ENCODE measurements around the gene CELSR2.

The CELSR2 gene

GRCh38 chr1:109213345-109213823 is 36.0 kb upstream of the CELSR2 start:
- Histone ChIP-seq H3K4me2 (ENCODE audit: insufficient read depth, low read length) (peak overlapping the region; percentile 90), H3K36me3 (ENCODE audit: insufficient read depth, low read length) (peaks cover 22% of the 10 kb centered on the region), H3K9me3 (ENCODE audit: insufficient read depth, low read length, severe bottlenecking) (no peaks in the 10 kb centered on the region), H4K20me1 (ENCODE audit: insufficient read depth, low read length) (peaks cover 20% of the 10 kb centered on the region), H3K4me1 (ENCODE audit: insufficient read depth, low read length) (peaks cover 32% of the 10 kb centered on the region), H3K27ac (ENCODE audit: low read length) (peak overlapping the region; percentile 85), H2AFZ (ENCODE audit: low read depth, low read length) (peak overlapping the region; percentile 90), H3K79me2 (ENCODE audit: insufficient read depth, low read length) (peaks cover 43% of the 10 kb centered on the region), H3K9ac (ENCODE audit: low read depth, low read length) (peak overlapping the region; percentile 63), H3K27me3 (ENCODE audit: insufficient read depth, low read length, poor library complexity) (no peaks in the 10 kb centered on the region), H3K4me3 (ENCODE audit: low read depth in 1 of 2, low read length in 2 of 2) (peak overlapping the region in 1 of 2 experiments; percentile 80; a peak in 3 of 4 replicates)
- peak; percentile 84; the same call in 2 of the 3 replicates for ATAC-seq (ENCODE audit: insufficient read depth, low read depth)
- no peak for DNase-seq
- no peak for TF ChIP-seq EZH2 (IDR thresholded peaks at IDR 0.05; ENCODE audit: borderline replicate concordance, low read depth, low read length, severe bottlenecking)
- no peak for TF ChIP-seq CTCF (IDR thresholded peaks at IDR 0.05; ENCODE audit: borderline replicate concordance, extremely low read depth, low read length, poor library complexity, severe bottlenecking)

GRCh38 chr1:109213824-109214693 is 35.3 kb upstream of the CELSR2 start, which contains the start of gene SARS1:
Gene SARS1, plus strand, starts transcription at chr1:109213918. Its CDS starts 75 bp downstream, at chr1:109213993.
- Histone ChIP-seq H3K9me3 (ENCODE audit: insufficient read depth, low read length, severe bottlenecking) (no peaks in the 10 kb centered on the region), H3K4me1 (ENCODE audit: insufficient read depth, low read length) (peaks cover 32% of the 10 kb centered on the region), H4K20me1 (ENCODE audit: insufficient read depth, low read length) (peaks cover 24% of the 10 kb centered on the region), H3K27me3 (ENCODE audit: insufficient read depth, low read length, poor library complexity) (no peaks in the 10 kb centered on the region), H3K36me3 (ENCODE audit: insufficient read depth, low read length) (peaks cover 24% of the 10 kb centered on the region), H3K4me2 (ENCODE audit: insufficient read depth, low read length) (peak within 1 kb of the TSS; percentile 90), H3K9ac (ENCODE audit: low read depth, low read length) (peak within 1 kb of the TSS; percentile 63), H2AFZ (ENCODE audit: low read depth, low read length) (peak within 1 kb of the TSS; percentile 95), H3K79me2 (ENCODE audit: insufficient read depth, low read length) (peaks cover 48% of the 10 kb centered on the region), H3K27ac (ENCODE audit: low read length) (peak within 1 kb of the TSS; percentile 85), H3K4me3 (ENCODE audit: low read depth in 1 of 2, low read length in 2 of 2) (peak within 1 kb of the TSS; percentile 57 to 80; a peak in 3 of 4 replicates)
- TF ChIP-seq CTCF (IDR thresholded peaks at IDR 0.05; ENCODE audit: borderline replicate concordance, extremely low read depth, low read length, poor library complexity, severe bottlenecking) (no peak), EZH2 (IDR thresholded peaks at IDR 0.05; ENCODE audit: borderline replicate concordance, low read depth, low read length, severe bottlenecking) (no peak)
- ATAC-seq (ENCODE audit: insufficient read depth, low read depth) (peak; percentile 81), DNase-seq (peak; percentile 92)

- TF ChIP-seq EZH2 (IDR thresholded peaks at IDR 0.05; ENCODE audit: borderline replicate concordance, low read depth, low read length, severe bottlenecking) (no peak), CTCF (IDR thresholded peaks at IDR 0.05; ENCODE audit: borderline replicate concordance, extremely low read depth, low read length, poor library complexity, severe bottlenecking) (no peak)
- Histone ChIP-seq H3K36me3 (ENCODE audit: insufficient read depth, low read length) (peaks cover 24% of the 10 kb centered on the region), H4K20me1 (ENCODE audit: insufficient read depth, low read length) (peaks cover 29% of the 10 kb centered on the region), H3K27ac (ENCODE audit: low read length) (peak overlapping the region; percentile 85), H3K27me3 (ENCODE audit: insufficient read depth, low read length, poor library complexity) (no peaks in the 10 kb centered on the region), H3K4me3 (ENCODE audit: low read depth in 1 of 2, low read length in 2 of 2) (peak overlapping the region; percentile 57 to 80; a peak in 3 of 4 replicates), H3K4me2 (ENCODE audit: insufficient read depth, low read length) (peak overlapping the region; percentile 90), H3K9me3 (ENCODE audit: insufficient read depth, low read length, severe bottlenecking) (no peaks in the 10 kb centered on the region), H3K4me1 (ENCODE audit: insufficient read depth, low read length) (peaks cover 32% of the 10 kb centered on the region), H3K79me2 (ENCODE audit: insufficient read depth, low read length) (peaks cover 57% of the 10 kb centered on the region), H2AFZ (ENCODE audit: low read depth, low read length) (peak overlapping the region; percentile 95), H3K9ac (ENCODE audit: low read depth, low read length) (peak overlapping the region; percentile 63)
- ATAC-seq (ENCODE audit: insufficient read depth, low read depth): peak; percentile 67
- peak; percentile 76 for DNase-seq
Measured at GRCh38 chr1:109214695-109215623, 34.4 kb upstream of the CELSR2 start.

Data from DND-41 (cell line).